HUDEP-2 (cell line): ENCODE results near the gene PIWIL1.

Source experiments
- DNase-seq, 76 experiments: peaks; one replicate each; lab custom pipeline; 2025; ENCODE audit not compliant: unreplicated experiment in 76 of 76; lab: John Stamatoyannopoulos, UW

Gene PIWIL1

DNA sequence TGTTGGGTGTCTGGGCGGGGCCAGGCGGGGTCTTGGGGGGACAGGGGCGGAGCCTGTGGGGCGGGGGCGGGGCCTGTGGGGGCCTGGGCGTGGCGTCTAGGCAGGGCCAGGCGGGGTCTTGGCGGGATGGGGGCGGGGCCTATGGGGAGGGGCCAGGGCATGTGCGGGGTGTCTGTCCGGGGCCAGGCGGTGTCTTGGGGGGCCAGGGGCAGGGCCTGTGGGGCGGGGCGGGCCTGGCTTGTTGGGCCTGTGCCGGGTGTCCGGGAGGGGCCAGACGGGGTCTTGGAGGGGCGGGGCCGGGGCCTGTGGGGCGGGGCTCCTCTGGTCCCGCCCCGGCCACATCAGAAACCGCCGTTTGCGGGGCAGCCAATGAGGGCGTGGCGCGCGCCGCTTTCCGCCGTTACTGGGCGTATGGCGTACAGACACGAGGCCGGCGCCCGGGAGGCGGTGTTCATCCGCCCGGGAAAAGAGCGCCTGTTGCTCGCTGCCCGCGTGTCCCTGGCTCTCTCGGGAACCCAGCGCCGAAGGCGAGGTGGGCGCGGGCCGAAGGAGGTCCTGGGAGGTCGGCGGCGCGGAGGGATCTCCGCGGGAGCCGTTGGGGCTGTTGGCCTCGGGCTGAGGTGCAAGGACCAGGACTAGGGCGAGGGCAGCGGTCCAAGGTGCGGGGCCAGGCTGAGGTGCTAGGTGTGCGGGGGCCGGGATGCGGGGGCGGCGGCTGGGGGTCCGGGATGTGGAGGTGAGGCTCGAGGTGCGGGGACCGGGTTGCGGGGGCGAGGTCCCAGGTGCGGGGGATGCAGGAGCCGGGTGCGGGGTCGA lies at the start of gene PIWIL1:
TSS of gene PIWIL1 (plus strand) at position 400 of the 816 bp plus-strand sequence. CDS start 4,705 bp downstream, outside the sequence.
- DNase-seq = no peak

DNA sequence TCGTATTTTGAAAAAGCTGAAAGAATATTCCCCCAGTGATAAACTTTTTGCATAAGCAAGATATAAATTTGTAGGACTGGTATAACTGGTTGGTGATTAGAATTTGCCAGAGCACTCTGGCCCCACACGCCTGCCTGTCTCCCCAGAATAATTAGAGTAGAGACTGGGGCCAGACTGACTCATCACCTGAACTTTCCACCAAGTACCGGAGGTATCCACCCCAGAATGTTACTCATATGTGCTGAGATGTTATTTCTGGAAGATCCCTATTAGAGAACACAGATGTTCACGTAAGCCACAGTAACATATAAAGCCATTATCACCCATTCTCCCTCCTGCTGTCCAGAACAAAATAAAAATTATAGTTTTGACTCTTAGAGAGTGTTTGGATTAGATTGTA lies 49.5 kb upstream of the PIWIL1 start:
- no peak for DNase-seq

DNA sequence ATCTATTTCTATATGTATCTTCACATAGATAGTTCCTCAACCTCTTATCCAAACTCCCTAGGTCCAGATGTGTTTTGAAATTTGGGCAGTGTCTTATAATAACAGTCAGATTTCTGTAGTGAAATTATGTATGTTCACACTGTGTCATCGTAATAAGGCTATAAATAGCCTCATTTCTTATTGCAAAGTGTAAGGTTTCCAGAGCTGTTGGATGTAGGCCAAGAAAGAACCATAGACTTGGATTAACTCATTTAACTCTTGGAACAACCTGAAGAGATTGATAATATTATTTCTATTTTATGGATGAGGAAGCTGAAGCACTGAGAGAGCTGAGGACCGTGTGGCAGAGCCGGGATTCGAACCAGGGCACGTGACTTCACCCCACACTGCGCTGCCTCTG lies 49.0 kb upstream of the PIWIL1 start:
- DNase-seq = no peak

DNA sequence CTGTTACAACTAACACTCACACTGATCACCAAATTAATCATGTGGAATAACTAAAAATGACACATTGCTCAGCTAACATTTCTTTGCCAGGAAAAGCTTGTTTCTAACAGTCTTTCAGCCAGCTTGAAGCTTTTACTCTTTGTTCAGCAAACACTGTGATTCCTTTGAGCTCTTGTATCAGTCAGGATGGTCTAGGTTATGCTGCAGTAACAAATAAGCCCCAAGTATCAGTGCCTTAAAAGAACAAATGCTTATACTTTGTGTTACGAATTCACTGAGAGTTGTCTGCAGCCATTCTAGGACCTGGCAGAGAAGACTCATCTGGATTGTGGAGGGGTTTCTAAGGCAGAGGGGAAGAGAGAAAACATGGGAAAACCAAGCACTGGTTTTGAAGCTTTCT lies 47.6 kb upstream of the PIWIL1 start:
- no peak for DNase-seq

DNA sequence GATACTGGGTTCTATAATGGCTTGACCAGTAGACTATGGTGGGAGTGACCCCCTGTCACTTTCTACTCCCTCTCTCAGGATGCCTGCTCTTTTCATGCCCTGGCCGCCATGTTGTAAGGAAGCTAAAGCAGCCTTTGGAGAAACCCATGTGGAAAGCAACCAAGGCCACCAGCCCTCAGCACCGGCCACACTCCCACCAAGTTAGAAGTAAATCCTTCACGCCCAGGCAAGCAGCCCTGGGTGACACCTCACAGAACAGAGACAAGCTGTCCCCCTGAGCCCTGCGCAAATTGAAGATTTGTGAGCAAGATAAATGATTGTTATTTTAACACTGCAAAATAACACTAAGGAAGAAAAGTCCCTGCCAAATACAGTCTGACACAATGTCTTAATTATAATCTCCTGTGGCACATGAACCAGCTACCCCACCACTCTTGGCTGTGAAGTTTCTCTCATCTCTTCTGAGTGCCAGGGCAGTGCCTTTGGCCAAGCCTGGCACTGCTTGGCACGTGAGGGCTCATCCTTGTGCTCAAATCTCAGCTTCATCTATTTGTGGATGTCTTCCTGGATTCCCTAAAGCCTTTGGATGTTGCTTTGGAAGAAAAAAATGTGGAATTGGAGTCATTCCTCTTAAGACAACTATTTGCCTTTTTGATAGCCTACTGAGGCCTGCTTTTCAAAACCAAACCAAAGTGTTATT lies 39.2 kb upstream of the PIWIL1 start:
- DNase-seq = no peak

DNA sequence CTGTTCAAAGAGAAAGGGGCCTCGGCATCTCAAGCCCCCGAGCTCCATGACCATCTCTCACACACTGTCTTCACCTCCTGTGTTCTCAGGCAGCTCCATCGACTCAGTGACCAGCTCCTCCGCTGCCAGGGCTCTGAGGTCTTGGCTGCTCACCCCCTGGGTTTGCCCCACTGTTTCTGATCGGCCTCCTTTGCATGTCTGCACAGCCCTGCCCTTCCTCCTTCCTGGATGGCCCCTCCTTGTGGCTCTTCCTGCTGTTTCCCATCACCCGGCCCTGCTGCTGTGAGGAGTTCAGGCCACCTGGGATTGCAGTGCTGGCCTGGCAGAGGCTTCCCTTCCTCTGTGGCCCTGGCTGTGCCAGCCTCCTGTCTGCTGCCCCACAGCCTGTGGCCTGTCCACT lies 38.1 kb upstream of the PIWIL1 start:
- no peak for DNase-seq

DNA sequence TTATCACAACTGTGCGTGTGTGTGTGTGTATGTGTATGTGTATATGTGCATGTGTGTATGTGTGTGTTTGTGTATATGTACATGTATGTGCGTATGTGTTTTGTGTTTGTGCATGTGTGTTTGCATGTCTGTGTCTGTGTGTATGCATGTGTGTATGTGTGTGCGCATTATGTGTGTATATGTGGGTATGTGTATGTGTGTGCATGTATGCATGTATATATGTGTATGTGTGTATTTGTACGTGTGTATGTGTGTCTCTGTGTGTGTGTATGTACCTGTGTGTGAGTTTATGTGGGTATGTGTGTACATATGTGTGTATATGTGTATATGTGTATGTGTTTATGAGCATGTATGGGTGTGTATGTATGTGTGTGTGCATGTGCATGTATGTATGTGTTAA lies 37.6 kb upstream of the PIWIL1 start:
- no peak for DNase-seq

DNA sequence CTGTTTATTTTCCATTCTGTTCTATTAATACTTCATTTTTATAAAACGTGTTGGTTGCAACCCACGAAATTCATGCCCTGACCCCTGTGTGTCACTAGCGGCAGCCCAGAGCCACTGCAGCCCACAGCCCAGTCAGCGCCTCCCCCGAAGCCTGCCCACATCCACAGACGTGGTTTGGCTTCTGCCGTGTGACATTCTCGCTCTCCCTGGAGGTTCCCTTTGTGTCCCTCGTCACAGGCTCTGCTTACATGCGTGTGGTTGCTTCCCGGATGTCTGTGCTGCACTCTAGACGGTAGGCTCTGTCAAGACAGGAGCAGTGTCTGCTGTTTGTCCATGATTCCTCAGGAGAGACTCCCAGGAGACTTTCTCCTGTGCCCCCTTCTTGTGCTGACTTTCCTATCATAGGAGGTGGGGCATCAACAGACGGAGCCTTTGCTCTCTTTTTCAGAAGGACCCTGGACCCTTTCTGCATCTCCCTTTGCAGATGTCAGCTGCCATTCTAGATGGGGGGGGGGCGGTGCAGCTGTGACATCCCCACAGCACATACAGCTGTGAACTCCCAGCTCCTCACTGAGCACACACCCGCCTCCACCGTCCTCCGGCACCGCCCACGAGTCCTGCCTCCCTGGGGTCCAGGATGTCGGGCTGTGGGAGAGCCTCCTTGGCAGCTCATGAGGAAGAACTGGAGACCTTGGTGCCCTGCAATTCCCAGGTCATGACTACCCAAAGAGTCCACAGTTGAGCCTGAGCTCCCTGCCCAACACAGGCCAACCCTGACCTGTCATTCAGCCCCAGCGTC lies 36.8 kb upstream of the PIWIL1 start:
- DNase-seq = no peak

DNA sequence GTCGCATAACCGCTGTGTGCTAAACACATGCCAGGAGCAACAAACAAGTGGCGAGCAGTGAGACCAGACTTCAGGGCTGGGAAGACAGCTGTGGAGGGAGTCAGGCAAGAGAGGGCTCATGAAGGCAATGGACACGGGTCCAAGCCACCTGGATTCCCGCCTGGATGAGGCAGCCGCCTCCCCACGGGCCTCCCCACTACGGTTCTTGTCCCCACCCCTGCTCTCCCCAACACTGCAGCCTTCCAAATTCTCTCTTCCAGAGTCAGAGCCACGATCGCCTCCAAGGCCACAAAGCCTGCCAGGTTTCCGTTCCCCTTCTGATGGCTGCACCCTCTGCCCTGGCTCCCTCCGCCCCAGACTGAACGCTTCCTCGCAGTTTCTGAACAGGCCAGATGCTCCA lies 36.1 kb upstream of the PIWIL1 start:
- no peak for DNase-seq

DNA sequence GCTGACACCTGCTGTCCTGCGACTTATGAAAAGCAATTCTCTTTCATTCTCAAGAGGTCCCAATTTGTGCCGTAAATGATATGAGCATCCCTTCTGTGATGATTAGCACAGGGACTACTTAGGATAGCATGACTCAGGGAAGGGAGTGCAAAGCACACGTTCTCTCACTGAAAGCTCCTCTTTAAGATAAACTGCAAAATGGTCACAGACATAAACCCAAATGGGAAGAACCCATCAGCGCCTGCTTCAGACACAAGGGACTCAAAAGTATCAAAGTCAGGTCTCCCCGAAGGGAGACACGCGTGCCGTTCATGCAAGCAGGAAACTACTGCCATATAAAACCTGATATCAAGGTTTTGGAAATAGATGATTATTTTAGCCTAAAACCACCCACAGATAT lies 33.9 kb upstream of the PIWIL1 start:
- DNase-seq = no peak

DNA sequence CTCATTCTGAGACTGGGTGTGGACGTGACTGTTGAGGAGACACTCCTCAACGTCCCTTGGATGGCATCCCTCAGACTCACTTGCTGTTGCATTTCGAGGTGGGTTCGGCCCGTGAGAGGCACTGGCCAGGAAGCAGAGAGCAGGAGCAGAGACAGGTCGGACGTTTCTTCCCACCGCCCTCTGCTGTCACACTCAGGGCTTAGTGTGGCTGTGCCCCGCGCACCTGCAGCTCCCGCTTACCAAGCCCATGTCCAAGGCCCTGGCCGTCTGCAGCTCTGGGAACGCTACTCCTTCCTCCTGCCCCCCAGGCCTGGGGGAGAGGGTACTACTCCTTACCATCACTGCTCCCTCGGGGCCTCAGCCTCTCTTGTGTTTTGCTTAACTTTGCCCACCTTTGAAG lies 29.8 kb upstream of the PIWIL1 start:
- DNase-seq = no peak

DNA sequence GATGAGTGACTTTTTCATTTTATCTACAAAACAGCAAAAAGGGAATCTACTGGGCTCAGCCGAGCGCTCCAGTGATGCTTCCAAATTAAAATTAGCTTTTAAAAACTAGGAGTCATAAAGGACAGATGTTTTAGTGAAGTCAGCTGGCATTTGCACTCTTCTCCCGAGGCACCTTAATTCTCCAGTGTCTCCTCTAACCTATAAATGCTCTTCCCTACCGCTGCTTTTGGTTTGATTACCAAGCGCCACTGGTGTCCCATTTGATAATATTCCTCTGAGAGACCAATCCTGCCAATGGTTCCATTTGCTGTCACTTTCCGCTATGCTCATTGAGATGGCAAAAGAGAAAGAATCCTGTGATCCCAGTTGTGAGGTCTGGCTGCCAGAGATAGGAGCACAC lies 29.3 kb upstream of the PIWIL1 start:
- no peak for DNase-seq

DNA sequence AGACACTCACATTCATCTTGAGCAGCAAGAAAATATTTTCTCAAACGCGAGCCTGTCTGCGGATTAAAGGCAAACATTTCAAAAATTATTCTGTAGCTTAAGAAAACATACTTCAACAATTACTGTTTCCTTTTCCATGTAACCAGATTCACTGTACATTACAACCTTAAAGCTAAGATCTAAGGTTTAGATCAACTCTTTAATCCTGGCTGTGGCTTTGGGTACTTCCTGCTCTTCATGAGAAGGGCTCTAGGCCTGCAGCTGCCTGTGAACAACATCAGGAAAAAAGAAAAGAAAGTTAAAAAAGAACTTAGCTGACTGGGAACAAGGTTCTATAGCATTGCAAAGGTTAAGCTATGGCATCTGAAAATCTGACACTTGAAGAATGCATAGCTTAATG lies 21.4 kb upstream of the PIWIL1 start:
- no peak for DNase-seq

DNA sequence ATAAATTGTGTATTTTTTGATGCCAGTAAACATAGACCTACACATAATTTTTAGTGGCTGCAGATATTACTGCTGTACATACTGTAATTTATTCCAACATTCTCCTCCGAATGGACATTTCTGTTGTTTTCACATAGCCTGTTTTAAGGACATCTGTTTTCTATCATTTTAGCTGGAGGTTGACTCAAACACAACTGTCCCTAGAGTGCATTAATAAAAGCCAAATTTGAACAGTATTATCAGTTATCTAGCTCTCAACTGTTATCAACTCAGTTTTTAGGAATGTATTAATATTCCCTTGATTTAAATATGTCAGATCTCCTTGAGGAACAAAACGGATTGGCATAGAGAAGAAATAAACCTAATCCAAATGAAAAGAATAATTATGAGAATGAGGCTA lies 17.2 kb upstream of the PIWIL1 start:
- DNase-seq = no peak

DNA sequence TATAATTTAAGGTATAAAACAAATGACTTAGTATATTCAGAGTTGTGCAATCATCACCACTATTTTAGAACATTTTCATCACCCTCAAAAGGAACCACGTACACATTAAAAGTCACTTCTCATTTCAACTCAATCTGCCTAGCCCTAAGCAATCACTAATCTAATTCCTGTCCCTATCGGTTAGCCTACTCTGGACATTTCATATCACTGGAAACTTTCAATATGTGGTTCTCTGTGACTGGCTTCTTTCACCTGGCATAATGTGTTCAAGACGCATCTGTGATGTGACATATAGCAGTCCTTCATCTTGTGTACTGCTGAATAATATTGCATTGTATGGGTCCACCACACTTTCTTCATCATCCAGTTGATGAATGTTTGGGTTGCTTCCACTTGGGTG lies 15.4 kb upstream of the PIWIL1 start:
- DNase-seq = no peak

DNA sequence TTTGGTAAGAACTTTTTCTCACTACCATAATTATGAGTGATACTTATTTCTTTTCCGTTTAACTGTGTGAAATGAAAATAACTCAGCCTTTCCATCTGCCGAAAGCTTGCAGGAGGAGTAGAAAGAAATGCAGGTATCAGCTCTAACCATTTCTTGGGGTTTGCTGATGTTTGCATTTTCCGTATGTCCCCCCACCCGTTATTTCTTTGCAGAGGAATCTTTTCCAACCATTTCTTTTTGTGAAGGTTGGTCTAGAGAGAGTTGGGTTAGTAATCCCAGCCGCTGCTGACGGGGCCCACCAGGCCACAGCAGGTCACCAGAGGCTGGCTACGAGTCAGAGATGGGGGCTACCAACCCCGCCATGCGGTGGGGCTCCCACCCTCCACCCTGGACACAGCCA lies 7.0 kb upstream of the PIWIL1 start:
- no peak for DNase-seq

DNA sequence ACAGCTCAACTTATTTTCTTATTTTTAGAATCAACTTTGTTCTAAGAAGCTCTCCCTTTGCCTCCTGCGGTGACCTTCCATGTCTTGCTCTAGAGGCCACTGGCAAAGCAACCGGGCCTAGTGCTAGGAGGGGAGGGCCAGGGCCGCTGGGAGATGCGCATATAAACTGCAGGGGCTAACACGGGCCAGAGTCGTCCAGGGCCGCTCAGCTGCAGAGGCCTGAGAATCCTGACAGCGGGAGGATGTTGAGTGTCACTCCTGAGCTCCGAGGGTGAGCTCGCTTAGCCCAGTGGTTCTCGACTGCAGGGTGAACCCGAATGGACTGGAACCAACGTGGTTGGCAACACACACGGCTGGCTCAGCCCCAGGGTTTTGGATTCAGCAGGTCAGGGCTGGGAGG lies 6.5 kb upstream of the PIWIL1 start:
- DNase-seq = no peak

DNA sequence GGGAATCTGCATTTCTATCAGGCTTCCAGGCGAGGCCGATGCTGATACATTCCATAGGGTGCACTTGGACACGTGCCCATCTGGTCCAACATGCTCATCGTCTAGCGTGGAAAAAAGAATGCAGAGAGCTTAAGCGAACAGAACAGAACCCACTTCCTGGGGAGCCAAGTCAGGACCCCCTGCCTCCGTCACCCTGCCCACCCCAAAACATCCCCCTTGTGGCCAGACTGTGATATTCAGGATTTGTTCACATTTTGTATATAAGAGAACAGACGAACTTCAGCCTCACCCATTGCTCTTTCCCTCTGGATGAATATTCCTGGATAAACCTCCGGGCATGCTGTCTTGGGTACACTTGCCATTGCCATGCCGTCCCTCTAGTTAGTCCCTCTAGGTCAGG lies 4.3 kb upstream of the PIWIL1 start:
- DNase-seq = no peak

DNA sequence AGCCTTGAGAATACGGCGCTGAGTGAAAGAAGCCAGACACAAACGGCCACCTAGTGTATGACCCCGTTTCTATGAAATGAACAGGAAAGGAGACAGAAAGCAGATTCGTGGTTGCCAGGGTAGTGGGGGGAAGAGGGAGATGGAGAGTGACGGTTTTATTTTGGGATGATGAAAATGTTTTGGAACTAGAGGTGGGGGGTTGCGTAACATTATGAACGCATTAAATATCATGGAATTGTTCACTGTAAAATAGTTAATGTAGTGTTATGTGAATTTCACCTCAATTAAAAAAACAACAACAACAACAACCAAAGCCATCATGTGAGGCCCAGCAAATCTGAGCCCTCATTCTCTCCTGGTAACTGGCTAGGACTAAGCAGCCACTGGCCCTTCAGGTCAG lies 3.3 kb upstream of the PIWIL1 start:
- no peak for DNase-seq

DNA sequence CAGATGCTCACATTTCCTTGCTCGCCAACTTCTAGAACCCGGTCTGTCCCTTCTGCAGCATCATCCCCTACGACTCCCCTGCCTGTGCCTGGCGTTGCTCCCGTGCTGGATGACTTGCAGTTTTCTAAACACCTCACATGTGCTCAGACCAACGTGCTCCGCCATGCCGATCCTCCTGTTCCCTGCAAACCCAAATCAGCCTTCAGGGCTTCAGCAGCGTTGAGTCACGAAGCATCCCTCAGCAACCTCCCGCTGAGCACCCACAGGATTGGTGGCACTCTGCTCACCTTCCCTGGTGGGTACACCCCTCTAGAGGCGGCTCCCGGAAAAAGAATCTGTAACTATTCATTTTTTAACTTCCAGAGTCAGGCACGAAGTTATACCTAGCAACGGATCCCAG lies 2.8 kb upstream of the PIWIL1 start:
- DNase-seq = no peak

DNA sequence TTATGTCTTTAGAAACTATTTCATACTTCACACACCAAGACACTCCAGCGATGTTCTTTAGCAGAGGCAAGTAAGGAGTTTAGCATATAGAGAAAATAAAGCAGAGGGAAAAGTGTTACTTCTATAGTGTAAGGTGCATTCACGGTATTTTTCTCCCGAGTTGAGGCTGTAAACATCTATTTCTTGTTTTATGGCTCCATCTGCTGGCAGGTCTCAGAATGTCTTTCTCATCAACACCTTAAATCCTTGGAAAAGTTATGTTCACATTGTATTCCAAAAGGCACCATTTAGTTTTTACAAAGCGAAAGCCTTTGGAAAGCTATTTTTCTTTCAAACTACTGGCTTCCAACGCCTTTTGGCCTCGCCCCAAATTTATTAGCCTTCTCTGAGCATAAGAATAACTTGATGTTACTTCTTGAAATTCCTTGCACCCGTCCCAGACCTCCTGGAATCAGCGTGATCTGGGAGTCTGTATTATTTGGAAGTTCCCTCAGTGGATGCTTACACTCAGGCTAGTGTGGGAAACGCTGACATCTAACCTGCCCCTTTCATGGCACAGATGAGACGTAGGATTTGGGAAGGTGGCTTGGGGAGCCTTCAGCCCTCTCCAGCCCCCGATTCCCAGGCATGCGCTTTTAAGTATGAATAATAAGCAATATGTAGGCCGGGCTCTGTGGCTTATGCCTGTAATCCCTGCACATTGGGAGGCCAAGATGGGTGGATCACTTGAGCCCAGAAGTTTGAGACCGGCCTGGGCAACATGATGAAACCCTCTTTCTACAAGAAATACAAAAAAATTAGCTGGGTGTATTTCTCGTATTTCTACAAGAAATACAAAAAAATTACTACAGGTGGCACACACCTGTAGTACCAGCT lies 1.9 kb upstream of the PIWIL1 start:
- DNase-seq = peak in 23 of 76 experiments; percentile 0 to 53 (median 15)
